Non-pigmented ciliary epithelial cell (primary cell): Measurements from ENCODE around the gene NES.

Experiments
- DNase-seq: peaks from one replicate; pipeline ENCODE4 v3.0.0-alpha.2; 2010; ENCODE audit warnings: low read depth

Gene NES

DNA sequence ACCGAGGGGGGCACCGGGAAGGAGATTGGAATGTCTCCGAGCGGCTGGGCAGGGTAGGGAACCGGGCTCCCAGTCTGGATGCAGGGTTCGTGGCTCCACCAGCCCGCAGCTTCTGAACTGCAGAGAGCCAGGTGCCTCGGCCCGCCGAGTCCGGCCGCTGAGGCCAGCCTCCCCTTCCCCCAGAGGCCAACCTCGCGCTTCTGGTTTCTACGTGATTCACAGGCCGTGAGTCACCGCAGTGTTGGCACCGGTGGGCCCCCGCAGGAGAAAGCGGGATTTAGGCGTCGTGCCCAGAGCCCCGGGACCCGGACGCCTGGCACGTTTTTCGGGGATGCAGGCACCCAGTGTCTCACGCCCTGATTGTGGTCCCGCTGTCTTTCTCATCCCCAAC lies 27.7 kb upstream of the NES start:
- DNase-seq: no peak

DNA sequence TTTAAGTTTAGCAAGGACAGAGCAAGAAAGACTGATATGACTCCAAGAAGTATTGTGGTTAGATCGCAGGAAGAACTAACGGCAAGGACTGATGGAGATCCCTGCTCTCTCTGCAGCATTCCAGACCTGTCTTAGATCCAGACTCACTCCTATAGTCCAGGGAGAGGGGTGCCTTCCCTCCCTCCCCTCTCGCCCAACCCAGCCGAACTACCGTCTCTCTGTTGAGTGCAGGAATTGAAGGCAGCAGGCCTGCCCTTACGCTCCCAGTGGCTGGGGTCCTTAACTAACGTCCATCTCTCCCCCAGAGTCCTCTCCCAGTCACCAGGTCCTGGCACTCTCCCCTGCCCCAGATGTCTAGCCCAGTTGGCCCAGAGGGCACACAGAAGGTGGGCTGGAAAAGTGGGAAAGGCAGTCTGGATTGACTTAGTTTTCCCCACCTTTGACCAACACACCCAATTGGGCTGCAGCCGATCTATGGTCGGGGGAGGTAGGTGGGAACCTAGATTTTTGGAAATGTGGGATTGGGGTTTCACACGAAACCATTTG lies 27.0 kb upstream of the NES start:
- no peak for DNase-seq

DNA sequence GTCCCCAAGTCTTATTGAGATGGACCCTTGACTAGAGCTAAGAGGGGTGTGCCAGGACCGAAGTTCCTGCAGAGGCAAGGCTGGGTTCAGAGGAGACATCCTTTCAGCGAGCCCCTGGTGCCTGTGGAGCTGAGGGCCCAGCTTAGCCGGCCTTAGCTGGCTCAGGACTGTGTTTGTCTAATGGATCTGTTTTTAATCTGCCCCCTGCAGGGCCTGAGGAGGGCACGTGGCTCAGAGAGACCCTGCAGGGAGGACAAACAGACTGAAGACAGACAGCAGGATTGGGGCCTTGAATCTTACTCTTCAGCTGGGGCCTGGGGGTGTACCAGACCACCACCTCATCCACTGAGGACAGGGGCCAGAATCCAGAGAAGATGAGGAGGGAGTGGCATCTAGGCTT lies 26.5 kb upstream of the NES start:
- no peak for DNase-seq

DNA sequence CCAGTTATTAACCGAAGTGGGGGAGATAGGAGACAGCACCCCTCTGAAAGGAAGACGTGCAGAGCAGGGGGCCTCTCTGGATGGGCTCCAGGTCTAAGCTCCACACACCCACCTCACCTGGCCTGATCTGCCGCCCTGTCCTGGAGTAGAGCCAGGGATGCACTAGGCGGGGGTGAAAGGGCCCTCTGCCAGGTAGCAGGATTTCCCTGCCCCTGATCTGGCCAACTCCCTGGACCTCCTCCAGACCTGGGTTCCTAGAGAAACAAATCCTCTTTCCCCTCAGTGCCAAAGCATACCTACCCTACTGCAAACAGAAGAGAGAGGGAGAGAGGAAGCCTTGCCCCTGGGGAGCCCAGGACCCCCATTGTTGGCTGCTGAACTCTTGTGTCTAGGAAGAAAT lies 26.1 kb upstream of the NES start:
- no peak for DNase-seq

DNA sequence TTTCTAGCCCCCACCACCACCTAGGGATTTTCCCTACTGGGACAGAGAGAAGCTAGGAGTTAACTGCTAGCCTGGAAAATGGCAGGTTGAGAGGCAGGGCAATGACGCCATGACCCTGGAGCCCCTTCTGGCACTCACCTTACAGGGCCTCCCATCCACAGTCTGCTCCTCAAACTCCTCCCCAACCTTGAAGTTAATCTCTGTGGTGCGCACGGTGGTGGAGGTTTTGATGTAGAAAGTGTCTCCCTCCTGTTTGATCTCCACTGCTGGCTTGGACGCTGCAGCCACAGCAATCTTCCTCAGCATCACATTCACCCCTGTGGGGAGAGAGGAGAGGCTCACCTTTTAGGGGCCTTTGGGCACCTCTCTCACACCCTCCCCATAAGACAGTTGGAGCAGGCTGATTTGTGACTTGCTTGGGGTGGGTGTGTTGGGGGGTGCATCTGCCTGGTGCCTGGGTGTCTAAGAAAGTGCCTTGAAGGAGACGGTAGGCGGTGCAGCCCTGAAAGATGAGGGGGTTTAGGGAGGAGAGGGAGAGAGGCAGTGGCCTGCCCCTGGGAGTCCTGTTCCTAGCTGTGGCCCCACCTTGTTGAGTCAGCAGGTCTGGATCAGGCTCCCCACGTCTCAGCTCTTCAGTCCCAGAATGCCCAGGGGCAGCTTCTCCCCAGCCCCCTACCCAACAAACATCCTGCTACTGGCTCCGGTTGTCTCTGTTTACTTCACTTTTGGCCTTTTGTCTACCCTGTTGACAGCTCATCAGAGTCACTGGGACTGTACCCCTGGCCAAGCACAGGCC lies 23.7 kb upstream of the NES start:
- DNase-seq: no peak

DNA sequence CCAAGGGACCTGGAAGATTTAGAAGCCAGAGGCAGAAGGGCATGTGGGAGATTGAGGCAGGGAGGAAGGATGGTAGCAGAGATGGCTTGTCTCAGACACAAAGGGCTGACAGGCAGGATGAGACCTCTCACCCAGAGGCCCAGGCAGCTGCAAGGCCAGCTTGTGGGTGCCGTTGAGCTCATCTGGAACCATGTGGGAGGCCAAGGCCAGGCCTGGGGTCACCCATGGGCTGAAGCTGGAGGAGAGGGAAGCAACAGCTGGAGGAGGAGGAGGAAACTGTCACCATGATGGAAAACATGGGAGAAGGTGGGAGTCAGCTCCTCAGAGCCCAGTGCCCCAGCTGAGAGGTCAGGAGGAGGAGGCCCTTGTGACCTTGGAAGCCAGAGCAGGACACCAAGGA lies 21.8 kb upstream of the NES start:
- DNase-seq: no peak

DNA sequence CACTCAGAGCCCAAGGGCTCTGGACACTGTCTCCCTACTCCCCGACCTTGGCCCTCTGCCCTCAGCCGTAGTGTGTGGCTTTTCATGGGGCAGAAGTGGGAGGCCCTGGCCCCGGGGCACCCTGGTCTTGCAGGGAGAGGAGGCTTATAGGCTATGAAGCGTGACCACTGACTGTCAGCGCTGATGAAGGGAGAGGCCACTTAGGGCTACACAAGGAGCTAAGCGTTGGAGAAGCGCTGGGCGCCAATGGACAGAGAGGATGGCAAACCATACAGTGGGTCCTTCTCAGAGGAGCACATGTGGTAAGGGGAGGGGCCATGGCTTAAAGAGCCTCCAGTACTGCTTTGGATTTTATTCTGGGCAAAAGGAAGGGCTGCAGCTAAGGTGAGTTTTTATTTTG lies 20.3 kb upstream of the NES start:
- DNase-seq: no peak

DNA sequence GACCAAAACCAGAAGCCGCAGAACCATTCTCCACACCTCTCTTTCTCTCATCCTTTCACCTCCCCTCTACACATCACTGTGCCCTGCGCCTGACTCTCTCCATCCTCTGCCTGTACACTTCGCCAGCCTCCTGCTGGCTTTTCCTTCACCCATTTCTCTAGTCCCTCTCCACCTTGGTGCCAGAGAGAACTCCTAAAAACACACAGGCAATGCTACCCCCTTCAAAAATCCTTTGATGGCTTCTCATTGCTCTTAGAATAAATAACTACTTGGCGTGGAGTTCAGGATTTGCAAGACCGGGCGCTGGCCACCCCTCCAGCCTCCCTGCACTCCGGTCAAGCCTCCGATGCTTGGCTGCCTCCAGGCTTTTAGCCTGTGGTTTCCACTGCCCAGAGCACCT lies 19.5 kb upstream of the NES start:
- no peak for DNase-seq

DNA sequence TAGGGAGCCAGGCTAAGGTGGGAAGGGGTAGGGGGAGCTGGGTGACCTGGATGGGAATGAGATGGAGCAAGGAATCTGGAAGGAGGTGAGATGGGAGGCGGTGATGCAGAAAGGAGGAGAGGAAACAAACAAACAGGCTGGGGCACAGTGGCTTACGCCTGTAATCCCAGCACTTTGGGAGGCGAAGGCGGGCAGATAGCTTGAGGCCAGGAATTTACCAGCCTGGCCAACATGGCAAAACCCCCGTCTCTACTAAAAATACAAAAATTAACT lies 17.4 kb upstream of the NES start:
- DNase-seq: no peak

DNA sequence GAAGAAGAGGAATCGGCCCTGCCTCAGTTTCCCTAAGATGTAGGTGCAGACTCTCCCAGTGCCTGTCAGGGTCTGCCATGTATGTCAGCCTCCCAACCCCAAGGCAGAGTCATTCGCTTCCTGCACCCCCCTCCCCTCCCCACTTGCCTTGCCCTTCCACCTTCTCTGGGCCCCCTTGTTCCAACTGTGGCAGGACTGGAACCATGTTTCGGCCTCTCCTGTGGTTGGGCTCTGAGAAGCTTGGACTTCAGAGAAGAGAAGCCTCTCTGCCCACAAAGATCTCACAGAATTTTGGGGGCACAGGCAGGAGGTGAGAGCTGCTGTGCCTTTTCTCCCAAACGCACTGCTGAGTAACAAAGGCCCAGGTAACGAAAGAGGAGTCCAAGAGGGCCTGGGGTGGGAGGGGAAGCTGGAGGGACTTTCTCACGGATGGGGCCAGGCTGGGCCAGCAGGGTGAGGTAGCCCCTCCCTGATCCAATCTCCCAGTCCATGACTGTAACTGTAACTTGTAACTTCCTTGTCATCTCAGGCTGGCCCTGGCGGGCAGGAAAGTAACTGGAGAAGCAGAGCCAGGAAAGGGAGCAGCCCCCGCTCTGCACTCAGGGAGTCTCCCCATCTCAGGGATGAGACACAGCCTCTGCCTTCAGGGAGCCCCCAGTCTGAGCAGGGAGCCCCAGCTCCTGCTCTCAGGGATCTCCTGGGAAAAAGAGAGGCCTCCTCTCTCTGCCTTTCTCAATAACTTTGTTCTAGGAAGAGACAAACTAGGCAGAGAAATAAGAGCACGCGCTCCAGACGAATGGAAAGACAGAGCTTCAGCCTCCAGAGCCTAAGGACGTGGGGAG lies 16.9 kb upstream of the NES start:
- DNase-seq: no peak

DNA sequence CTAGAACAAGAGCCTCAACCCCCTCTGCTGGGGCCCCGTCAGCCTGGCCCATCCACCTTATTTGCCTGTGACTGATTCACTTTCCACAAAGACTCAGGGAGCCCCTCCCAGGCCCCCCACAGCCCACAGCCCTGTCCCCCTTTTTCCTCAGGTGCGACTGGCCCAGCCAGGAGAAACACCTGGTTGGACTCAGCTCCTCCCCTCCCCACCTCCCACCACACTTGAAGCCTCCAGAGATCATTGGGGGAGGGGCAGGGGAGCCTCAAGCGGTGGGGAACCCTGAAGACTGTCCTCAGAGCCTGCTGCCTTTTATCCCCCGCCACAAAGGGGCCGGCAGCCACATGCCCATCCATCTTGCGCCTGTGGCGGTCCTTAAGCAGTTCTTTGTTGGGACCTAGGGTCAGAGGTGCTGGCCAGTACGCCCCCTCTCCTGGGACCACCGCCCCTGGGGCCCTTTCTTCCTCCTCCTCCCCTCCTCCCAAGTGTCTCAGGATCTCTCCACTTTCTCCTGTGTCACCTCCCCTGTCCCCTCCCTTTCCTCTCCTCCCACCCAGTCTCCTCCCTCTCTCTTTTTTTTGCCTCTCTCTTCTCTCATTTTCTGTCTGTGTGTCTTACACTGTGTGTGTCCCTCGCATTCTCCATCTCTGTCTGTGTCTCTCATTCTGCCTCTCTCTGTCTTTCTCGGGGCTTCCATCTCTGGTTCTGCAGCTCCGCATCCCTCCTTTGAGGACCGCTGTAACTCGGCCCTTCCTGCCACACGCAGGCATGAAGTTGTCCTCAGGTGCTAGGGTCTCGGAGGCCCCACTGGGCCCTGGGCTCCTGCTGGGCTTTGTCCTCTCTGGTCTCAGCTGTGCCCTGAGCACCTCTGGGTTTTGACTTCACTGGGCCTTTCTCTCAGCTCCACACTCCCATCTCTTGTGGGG lies 16.0 kb upstream of the NES start:
- DNase-seq: no peak

DNA sequence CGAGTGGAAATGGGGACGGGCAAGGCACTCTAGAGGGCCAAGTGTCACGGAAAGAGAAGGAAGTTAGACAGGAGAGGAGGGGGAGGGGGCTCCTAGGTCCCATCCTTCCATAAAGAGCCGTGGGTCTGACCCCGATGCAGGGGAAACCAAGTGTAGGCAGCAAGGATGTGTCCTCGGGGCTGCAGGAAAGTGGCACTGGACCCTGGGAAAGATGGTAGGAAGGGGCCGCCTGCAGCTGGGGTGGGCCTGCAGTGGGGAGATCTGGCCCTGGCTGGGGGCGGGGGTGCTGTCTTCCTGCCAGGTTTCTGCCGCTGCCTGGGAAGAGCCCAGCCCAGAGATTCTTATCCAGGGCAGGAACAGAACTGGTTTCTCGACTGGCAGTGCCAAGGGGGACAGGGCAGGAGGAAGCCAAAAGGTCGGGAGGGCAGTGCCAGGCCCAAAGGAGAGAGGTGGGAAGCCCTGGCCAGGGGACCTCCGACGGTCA lies 15.3 kb upstream of the NES start:
- no peak for DNase-seq

DNA sequence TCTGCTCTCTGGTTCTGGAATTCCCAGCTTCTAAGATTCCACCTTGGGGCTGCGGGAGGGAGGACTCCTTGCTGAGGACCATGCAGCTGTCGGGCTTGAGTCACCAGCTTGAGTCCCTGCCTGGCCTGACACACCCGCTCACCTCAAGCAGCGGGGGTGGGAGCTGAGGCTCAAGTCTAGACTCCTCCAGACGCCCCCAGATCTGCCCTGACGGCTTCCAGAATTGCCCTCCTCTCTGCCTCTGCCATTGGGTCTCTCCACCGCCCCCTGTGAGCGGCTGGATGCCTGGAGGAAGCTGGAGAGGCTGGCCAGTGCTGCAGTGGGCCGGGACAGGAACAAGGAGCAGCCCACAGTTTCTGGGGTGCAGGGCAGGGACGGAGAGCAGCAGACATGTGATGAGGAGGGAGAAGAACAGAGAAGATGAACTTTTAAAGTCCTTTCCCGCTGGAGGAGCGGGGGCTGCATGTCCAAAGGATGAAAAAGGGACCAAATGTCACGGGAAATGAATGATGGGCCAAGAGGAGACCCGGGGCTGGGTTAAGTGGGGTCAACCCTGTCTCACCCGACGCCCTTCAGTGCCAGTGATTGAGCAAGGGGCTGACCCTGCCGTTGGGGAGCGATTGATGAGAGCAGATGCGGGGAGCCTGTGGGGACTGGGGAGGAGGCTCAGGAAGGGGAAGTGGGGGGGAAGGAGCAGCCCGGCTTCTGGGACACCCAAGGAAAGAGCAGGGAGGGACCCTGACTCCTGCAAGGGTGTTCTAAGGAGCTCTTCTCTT lies 14.6 kb upstream of the NES start:
- no peak for DNase-seq

DNA sequence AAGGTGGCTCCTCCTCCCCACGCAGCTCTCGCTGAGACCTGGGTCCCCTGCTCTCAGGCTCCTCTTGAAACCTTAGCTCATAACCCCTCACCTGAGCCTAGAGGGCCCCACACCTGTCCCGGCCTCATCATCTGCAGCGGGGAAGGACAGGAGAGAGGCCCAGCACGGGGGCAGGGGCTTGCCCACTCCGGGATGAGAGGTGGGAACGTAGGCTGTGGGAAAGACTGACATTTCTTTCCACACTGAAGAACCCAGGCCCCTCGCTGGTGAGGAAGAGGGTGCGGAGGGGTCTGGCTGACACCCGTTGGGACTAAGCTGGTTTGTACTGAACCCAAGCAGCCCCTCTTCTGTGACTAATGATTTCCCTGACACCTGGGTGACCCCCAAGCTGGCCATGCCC lies 14.0 kb upstream of the NES start:
- DNase-seq: no peak

DNA sequence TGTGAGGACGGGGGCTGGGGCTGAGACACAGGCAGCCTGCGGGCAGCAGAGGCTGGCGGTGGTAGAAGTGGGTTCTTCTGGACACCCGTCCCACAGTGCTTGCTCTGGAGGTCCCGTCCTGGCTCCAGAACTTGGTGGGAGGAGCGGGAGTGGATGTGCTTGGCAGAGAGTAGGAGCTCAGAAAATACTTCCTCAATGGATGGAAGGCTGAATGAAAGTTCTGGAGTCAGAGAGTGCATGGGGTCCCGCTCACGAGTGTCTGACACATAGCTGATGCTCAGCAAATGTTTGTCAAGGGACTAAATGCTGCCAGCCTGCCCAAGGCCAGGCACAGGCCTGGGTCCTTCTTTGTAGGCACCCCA lies 13.4 kb upstream of the NES start:
- DNase-seq: no peak

DNA sequence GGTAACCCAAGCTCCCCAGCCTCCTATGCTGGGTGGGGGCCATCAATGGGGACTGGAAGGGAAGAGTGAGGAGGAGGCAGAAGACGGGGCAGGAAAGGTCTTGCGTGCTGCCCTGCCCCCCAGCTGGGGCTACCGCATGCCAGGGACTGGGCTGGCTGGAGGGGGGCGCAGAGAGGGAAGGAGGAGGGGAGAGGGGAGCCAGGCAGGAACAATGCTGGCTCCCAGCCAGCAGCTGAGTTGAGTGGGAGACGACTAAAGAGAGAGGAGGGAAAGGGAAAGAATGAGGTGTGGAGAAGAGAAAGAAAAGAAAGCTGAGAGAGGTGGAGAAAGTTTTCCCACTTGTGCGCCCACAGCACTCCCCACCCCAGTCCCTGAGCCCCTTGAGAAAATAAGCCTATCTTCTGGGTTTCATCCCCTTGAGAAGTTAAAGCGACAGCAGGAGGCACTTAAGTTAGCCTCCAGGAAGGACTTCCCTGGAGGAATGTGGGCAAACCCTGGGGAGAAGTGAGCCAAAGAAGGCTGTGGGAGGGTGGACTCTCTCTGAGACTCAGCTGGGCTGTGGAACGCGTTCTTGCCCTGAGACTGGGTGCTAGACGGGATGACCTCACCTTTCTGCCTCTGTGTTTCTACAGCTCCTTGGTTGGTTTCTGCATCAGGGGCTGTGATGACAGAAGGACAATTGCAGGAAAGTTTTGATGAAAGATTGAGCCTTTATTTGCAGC lies 12.9 kb upstream of the NES start:
- DNase-seq: no peak

DNA sequence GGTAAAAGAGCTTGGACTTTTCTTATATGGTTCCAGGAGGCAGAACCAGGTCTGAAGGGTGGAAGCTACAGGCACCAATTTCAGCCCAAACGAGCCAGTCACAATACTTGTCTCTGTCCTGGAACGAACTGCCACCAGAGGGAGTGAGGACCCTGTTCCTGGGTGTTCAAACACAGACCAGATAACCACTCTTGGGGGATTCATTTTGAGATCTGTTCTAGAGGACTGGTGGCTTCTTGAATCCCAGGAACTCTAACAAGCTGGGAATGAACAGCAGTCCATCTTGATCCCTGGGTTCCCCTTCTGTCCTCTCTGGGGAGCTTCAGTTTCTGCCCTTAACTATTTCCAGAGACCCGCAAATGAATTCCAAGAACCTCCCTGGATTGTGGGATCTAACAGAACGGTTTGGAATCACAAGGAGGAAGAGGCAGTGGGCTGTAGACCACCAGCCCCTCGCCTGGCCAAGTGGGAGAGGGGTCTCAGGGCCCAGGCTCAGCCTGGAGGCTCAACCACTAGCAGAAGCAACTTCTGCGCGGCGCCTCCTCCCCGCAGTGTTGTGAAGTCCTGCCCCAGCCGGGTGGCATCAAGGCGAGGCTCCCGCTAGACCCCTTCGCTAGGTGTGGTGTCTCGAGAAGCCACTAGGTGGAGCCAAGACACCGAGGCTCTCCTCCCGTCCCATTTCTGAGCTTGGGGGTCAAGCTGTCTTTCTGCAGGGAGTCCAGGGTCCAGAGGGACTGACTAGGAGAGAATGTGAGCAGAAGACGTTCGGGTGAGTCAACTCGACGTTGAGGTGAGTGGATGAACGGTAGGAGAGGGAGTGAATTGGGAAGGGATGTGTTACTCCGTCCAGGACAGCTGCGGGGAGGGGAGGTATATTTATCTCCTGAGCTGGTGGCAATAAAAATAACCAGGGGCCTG lies 12.1 kb upstream of the NES start:
- DNase-seq: no peak

DNA sequence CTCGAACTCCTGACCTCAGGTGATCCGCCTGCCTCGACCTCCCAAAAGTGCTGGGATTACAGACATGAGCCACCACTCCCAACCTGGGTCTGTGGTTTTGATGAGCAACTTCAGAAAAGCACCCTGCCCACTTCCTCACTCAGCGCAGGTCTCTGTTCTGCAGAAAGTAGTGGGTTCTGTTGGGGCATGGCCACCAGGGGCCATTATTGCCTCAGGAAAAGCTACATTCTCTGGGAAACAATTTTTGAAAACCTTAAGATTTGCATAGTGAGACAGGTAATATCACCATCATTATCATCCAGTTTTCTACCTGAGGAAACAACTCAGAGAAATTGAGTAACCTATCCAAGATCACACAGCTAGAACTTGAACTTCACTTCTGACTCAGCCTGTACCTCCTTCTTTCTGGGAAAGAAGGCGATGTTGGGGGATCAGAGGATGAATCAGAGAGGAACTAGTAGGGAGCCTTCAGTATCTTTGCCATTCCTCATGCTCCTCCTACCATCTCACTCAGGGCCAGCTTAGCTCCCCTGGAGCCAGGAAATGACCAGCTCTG lies 7.1 kb upstream of the NES start:
- no peak for DNase-seq

DNA sequence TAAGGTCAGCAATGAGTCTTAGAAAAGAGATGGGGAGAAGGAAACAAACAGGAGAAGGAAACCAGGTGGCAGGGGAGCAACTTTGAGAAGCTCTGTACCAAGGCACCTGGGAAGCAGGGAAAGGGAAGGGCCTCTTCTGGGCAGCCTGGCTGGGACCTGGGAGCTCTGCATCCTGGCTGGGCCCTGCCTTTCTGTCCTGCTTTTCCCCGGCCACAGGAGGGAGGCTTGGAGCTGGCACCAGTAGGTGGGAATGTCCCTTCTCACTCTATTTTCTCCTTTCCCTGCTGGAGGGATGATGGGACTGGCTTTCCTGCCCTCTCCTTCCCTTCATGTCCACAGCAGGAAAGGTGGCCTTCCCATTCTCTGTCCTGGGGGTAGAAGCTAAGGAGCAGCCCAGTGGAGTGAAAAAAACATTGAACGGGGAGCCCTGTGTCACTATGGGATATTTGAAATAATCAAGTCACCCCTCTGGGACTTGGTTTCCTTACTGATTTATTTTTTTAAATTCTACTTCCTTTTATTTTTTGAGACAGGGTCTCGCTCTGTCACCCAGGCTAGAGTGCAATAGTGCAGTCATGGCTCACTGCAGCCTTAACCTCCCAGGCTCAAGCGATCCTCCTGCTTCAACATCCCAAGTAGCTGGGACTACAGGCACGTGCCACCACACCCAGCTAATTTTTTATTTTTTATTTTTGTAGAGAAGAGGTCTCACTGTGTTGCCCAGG lies 5.1 kb upstream of the NES start:
- DNase-seq: no peak
